ENCODE data around the gene PRKAA1.
"Not testable (repeated sequence)": the region's sequence is repeated elsewhere in the genome, so short reads cannot be mapped to it uniquely, and the experiment has no call there.

Gene PRKAA1

GRCh38 chr5:40825461-40826043, 27.4 kb upstream of the PRKAA1 start:
- not testable (repeated sequence) for FAIRE-seq

- no peak for FAIRE-seq
These were observed 25.3 kb upstream of the PRKAA1 start for GRCh38 chr5:40823459-40823858.

GRCh38 chr5:40813698-40814281, 15.6 kb upstream of the PRKAA1 start:
- FAIRE-seq = no peak

- no peak for FAIRE-seq
These were observed 14.0 kb upstream of the PRKAA1 start for GRCh38 chr5:40812125-40812524.

- no peak for FAIRE-seq
These were observed 3.8 kb upstream of the PRKAA1 start for GRCh38 chr5:40801771-40802562.

GRCh38 chr5:40799258-40799657, 1.1 kb upstream of the PRKAA1 start:
- no peak for FAIRE-seq

GRCh38 chr5:40798801-40799210, 632 bp upstream of the PRKAA1 start:
- FAIRE-seq = no peak

- FAIRE-seq = no peak
These were observed 732 bp downstream of the PRKAA1 start for GRCh38 chr5:40797273-40798011.

- no peak for FAIRE-seq
These were observed 1.7 kb downstream of the PRKAA1 start for GRCh38 chr5:40796487-40796889.

GRCh38 chr5:40794877-40795276, 3.3 kb downstream of the PRKAA1 start:
- not testable (repeated sequence) for FAIRE-seq

- not testable (repeated sequence) for FAIRE-seq
These were observed 3.8 kb downstream of the PRKAA1 start for GRCh38 chr5:40794340-40794739.

GRCh38 chr5:40792691-40793090, 5.5 kb downstream of the PRKAA1 start:
- FAIRE-seq = not testable (repeated sequence)

GRCh38 chr5:40791715-40792139, 6.4 kb downstream of the PRKAA1 start:
- no peak for FAIRE-seq

GRCh38 chr5:40790947-40791593, 7.1 kb downstream of the PRKAA1 start:
- no peak for FAIRE-seq

GRCh38 chr5:40788941-40789340, 9.2 kb downstream of the PRKAA1 start:
- FAIRE-seq = not testable (repeated sequence)

GRCh38 chr5:40787986-40788385, 10.2 kb downstream of the PRKAA1 start:
- FAIRE-seq = no peak

GRCh38 chr5:40786664-40787063, 11.5 kb downstream of the PRKAA1 start:
- not testable (repeated sequence) for FAIRE-seq

- FAIRE-seq = no peak
These were observed 13.3 kb downstream of the PRKAA1 start for GRCh38 chr5:40784916-40785315.

- FAIRE-seq = no peak
These were observed 14.0 kb downstream of the PRKAA1 start for GRCh38 chr5:40784027-40784653.

- FAIRE-seq = no peak
These were observed 16.2 kb downstream of the PRKAA1 start for GRCh38 chr5:40781843-40782409.

GRCh38 chr5:40780858-40781257, 17.3 kb downstream of the PRKAA1 start:
- no peak for FAIRE-seq

GRCh38 chr5:40780199-40780598, 18.0 kb downstream of the PRKAA1 start:
- no peak for FAIRE-seq

All from endometrium (tissue), 2 donors.